ENCODE results near the gene MORC1.
"Not testable (repeated sequence)": the region's sequence is repeated elsewhere in the genome, so short reads cannot be mapped to it uniquely, and the experiment has no call there.

Gene MORC1

DNA sequence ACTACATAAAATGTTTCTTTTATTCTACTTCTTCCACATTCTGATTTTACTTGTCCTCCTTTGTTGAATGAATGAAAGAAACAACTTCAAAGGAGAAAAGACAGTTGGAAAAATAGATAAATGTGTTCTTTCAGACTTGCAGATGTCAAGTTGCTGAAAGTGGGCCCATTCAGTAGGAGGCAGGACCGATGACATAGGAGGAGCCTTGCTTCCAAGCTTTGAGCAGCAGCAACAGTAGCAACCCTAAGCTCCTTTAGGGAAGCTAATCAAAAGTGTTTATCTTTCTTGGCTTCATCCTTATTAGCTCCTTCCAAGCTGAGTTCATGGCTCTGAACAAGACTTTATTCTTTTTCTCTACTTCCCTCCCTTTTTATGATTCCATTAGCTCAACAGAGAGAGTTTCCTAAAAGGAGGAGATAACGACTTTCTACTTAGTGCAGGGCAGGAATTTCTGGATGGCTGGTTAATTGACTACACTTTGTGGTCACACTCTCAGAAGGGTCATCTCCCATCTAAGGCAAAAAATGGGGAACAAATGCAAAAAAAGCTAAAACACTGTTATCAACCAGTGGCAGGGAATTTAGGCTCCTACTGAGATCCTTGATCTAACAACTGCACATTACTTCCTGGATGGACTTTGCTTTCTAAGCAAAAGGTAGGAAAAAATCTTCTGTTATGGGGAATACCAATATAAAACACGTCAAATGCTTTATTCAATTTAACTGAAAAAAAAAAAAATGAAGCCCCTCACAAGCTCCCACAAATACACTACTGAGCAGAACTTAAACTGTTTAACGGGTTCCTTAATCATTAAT lies 4.8 kb downstream of the MORC1 start:
- no peaks in the 10 kb centered on the region for H3K9me3 ChIP-seq (ENCODE audit: control insufficient read depth, insufficient read depth, low read depth, low read length)
- no peak overlapping the region for H3K27ac ChIP-seq (ENCODE audit: low read depth, low read length)
- H3K27me3 ChIP-seq (ENCODE audit: control insufficient read depth, insufficient read depth, low read length) = no peaks in the 10 kb centered on the region
- no peaks in the 10 kb centered on the region for H3K36me3 ChIP-seq (ENCODE audit: control insufficient read depth, insufficient read depth, low read length)
- H3K9ac ChIP-seq (ENCODE audit: low read length) = no peak overlapping the region
- no peak overlapping the region for H3K4me3 ChIP-seq (ENCODE audit: low read depth, low read length)
- H3K4me1 ChIP-seq (ENCODE audit: control insufficient read depth, insufficient read depth, low read length) = no peaks in the 10 kb centered on the region

DNA sequence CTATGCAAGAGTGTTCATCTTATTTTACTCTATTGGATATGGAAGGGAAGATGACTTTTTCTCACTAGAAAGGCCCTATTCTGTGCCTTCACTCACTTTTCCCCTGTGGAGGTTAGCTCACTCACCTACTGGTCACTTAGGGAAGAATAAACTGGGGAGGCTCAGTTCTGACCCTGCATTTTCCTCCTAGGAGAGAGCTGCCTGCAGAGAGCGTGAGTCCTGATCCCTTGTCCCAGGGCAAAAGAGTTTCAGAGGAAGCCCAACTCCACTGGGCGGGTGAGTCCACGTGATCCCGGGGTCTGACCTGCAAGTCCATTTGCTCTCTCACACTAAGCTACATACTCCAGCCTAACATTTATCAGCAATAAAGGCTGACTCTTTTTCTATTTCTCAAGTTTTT lies 8.4 kb downstream of the MORC1 start:
- Histone ChIP-seq H3K36me3 (ENCODE audit: control insufficient read depth, insufficient read depth, low read length) (no peaks in the 10 kb centered on the region), H3K27ac (ENCODE audit: low read depth, low read length) (no peak overlapping the region), H3K4me1 (ENCODE audit: control insufficient read depth, insufficient read depth, low read length) (no peaks in the 10 kb centered on the region), H3K9me3 (ENCODE audit: control insufficient read depth, insufficient read depth, low read depth, low read length) (no peaks in the 10 kb centered on the region), H3K4me3 (ENCODE audit: low read depth, low read length) (no peak overlapping the region), H3K27me3 (ENCODE audit: control insufficient read depth, insufficient read depth, low read length) (no peaks in the 10 kb centered on the region), H3K9ac (ENCODE audit: low read length) (no peak overlapping the region)

DNA sequence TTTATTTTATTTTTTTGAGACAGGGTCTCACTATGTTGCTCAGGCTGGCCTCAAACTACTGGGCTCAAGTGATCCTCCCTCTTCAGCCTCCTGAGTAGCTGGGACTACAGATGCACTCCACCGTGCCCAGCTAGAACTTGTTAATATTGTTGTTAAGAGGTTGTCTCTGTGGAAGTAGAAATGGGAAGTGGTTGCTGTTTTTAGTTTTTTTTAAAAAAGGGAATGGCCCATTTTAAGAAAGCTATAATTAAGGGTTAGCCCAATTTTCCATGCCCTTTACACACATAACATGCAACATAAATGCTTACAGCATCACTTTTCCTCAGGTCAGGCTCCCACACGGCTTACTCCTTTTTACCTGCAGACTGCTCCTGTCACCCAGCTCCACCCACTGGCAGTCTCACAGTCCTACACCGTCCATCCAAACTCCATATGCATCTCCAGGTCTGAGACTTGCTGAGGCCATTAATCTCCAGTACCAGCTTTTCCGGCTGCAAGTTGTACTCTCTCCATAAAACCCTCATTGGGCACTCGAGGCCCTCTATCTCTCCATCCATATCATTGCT lies 19.8 kb downstream of the MORC1 start:
- Histone ChIP-seq H3K9ac (ENCODE audit: low read length) (no peak overlapping the region), H3K4me3 (ENCODE audit: low read depth, low read length) (no peak overlapping the region), H3K36me3 (ENCODE audit: control insufficient read depth, insufficient read depth, low read length) (no peaks in the 10 kb centered on the region), H3K27ac (ENCODE audit: low read depth, low read length) (no peak overlapping the region), H3K9me3 (ENCODE audit: control insufficient read depth, insufficient read depth, low read depth, low read length) (no peaks in the 10 kb centered on the region), H3K4me1 (ENCODE audit: control insufficient read depth, insufficient read depth, low read length) (peaks cover 3% of the 10 kb centered on the region; the same call in 1 of the 2 replicates), H3K27me3 (ENCODE audit: control insufficient read depth, insufficient read depth, low read length) (no peaks in the 10 kb centered on the region)

DNA sequence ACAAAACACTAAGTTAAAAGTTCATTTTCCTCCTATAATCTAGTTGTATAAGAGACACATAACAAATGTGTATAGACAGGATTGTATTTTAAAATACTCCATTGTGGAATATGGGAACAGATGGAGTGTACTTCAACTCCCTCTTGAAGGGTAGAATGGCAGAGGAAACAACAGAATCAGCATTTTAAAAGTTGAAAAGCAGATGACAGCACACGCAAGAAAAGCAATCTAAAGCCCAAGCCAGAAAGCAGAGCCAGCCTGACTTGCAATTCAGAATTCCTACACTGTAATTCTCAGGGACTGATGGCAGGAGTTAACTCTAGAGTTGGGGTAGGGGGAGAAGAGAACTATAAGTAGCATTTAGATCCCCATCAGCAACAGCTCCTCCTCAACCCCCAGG lies 22.8 kb downstream of the MORC1 start:
- no peak overlapping the region for H3K9ac ChIP-seq (ENCODE audit: low read length)
- H3K4me1 ChIP-seq (ENCODE audit: control insufficient read depth, insufficient read depth, low read length) = no peaks in the 10 kb centered on the region
- no peak overlapping the region for H3K4me3 ChIP-seq (ENCODE audit: low read depth, low read length)
- no peaks in the 10 kb centered on the region for H3K9me3 ChIP-seq (ENCODE audit: control insufficient read depth, insufficient read depth, low read depth, low read length)
- no peaks in the 10 kb centered on the region for H3K36me3 ChIP-seq (ENCODE audit: control insufficient read depth, insufficient read depth, low read length)
- H3K27ac ChIP-seq (ENCODE audit: low read depth, low read length) = no peak overlapping the region
- H3K27me3 ChIP-seq (ENCODE audit: control insufficient read depth, insufficient read depth, low read length) = no peaks in the 10 kb centered on the region

DNA sequence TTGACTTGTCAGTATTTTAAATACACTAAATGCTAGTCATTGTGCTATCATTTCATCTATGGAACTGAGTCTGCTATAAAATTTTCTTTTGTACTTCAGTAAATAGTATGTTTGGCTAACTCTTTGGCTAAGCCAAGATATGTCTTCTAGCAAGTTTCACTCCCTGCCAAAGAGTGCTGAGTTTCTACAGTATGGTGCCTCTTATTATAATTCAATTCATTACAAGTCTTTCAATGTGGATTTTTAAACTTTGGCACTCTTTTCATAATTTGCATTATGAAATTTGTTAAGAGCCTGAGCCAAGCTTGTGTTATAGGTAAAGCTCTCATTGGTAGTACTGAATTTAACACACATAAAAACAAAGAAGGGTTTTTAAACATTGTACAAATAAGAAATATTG lies 24.4 kb downstream of the MORC1 start:
- Histone ChIP-seq H3K36me3 (ENCODE audit: control insufficient read depth, insufficient read depth, low read length) (no peaks in the 10 kb centered on the region), H3K9me3 (ENCODE audit: control insufficient read depth, insufficient read depth, low read depth, low read length) (no peaks in the 10 kb centered on the region), H3K9ac (ENCODE audit: low read length) (no peak overlapping the region), H3K27me3 (ENCODE audit: control insufficient read depth, insufficient read depth, low read length) (no peaks in the 10 kb centered on the region), H3K4me3 (ENCODE audit: low read depth, low read length) (no peak overlapping the region), H3K27ac (ENCODE audit: low read depth, low read length) (no peak overlapping the region), H3K4me1 (ENCODE audit: control insufficient read depth, insufficient read depth, low read length) (no peaks in the 10 kb centered on the region)

DNA sequence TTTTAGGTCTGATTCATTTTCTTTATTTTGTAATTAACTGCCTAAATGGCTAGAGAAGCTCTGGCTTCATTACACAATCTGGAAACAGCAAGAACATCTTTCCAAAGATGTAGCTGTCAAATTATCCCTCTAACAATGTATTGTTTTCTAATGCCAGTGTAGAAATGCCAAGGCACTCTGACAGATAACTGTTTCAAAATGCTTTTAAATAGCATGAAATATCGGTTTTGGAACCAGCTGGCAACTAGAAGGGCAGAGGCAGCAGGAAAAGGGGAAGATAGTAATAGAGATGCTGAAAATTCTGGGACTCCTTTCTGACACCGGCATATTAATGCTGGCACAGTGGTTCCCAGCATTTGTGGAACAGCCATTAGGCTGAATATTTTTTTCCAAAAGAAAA lies 26.1 kb downstream of the MORC1 start:
- Histone ChIP-seq H3K27ac (ENCODE audit: low read depth, low read length) (no peak overlapping the region), H3K9ac (ENCODE audit: low read length) (no peak overlapping the region), H3K4me1 (ENCODE audit: control insufficient read depth, insufficient read depth, low read length) (no peaks in the 10 kb centered on the region), H3K27me3 (ENCODE audit: control insufficient read depth, insufficient read depth, low read length) (no peaks in the 10 kb centered on the region), H3K9me3 (ENCODE audit: control insufficient read depth, insufficient read depth, low read depth, low read length) (no peaks in the 10 kb centered on the region), H3K36me3 (ENCODE audit: control insufficient read depth, insufficient read depth, low read length) (no peaks in the 10 kb centered on the region), H3K4me3 (ENCODE audit: low read depth, low read length) (no peak overlapping the region)

DNA sequence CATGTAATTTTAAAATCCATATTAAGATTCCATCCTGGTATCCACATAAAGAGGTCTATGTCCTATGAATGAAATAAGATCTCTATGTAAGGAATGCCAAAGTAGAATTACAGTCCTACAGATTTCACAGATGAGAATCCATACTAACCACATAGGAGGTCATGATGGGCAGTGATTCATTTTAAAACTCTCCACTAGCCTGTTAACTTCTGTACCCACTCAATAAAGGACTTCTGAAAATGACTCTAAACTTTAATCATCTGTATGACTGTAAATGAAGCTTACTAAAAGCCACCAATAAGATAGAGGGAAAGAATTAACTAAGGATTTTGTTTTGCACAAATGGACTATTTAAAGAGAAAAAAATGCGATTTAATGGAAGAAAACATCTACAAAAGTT lies 28.7 kb downstream of the MORC1 start:
- Histone ChIP-seq H3K4me1 (ENCODE audit: control insufficient read depth, insufficient read depth, low read length) (no peaks in the 10 kb centered on the region), H3K9ac (ENCODE audit: low read length) (no peak overlapping the region), H3K9me3 (ENCODE audit: control insufficient read depth, insufficient read depth, low read depth, low read length) (no peaks in the 10 kb centered on the region), H3K4me3 (ENCODE audit: low read depth, low read length) (no peak overlapping the region), H3K36me3 (ENCODE audit: control insufficient read depth, insufficient read depth, low read length) (no peaks in the 10 kb centered on the region), H3K27me3 (ENCODE audit: control insufficient read depth, insufficient read depth, low read length) (no peaks in the 10 kb centered on the region), H3K27ac (ENCODE audit: low read depth, low read length) (no peak overlapping the region)

DNA sequence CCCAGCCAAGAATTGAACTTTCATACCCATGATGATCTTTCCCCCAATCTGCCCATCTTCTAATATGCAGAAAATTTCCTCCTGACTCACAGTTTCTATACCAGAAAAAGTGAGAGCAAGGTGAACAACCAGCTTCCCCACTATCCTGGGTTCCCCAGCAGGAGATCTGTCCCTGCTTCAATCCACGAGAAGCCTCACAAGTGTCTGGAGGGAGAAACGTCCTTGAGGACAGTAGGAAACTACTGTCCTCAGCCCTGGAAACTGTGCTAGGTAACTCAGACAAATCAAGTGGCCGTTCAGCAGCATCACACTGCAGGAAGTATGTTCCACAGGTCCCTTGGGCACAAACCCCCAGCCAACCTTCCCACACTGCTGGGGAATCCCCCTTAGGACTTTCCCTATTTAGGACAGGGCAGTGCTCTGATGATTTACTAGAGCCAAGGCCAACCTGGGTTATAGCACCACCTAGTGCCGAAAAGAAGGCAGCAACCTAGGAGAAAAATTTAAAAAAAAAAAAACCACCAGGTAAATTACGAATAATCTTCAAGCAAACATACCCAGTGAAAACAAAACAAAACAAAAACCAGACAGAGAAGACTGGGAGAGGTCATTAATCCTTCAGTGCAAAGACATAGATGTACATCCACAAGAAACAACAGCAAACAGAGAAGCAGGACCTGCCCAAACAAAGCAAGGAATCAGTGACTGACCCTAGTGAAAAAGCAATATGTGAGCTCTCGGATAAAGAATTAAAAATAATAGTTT lies 36.0 kb downstream of the MORC1 start:
- Histone ChIP-seq H3K9me3 (ENCODE audit: control insufficient read depth, insufficient read depth, low read depth, low read length) (no peaks in the 10 kb centered on the region), H3K27ac (ENCODE audit: low read depth, low read length) (no peak overlapping the region), H3K27me3 (ENCODE audit: control insufficient read depth, insufficient read depth, low read length) (no peaks in the 10 kb centered on the region), H3K4me3 (ENCODE audit: low read depth, low read length) (no peak overlapping the region), H3K4me1 (ENCODE audit: control insufficient read depth, insufficient read depth, low read length) (no peaks in the 10 kb centered on the region), H3K9ac (ENCODE audit: low read length) (no peak overlapping the region), H3K36me3 (ENCODE audit: control insufficient read depth, insufficient read depth, low read length) (no peaks in the 10 kb centered on the region)

DNA sequence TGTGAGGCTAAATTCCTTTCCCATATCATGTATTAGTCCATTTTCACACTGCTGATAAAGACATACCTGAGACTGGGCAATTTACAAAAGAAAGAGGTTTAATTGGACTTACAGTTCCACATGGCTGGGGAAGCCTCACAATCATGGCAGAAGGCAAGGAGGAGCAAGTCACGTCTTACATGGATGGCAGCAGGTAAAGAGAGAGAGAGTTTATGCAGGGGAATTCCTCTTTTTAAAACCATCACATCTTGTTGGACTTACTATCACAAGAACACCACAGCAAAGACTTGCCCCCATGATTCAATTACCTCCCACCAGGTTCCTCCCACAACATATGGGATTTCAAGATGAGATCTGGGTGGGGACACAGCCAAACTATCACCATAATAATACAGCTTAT lies 37.8 kb downstream of the MORC1 start:
- not testable (repeated sequence) for H3K4me1 ChIP-seq (ENCODE audit: control insufficient read depth, insufficient read depth, low read length); H3K27me3 ChIP-seq (ENCODE audit: control insufficient read depth, insufficient read depth, low read length); H3K27ac ChIP-seq (ENCODE audit: low read depth, low read length); H3K36me3 ChIP-seq (ENCODE audit: control insufficient read depth, insufficient read depth, low read length); H3K9ac ChIP-seq (ENCODE audit: low read length); H3K9me3 ChIP-seq (ENCODE audit: control insufficient read depth, insufficient read depth, low read depth, low read length); H3K4me3 ChIP-seq (ENCODE audit: low read depth, low read length)

DNA sequence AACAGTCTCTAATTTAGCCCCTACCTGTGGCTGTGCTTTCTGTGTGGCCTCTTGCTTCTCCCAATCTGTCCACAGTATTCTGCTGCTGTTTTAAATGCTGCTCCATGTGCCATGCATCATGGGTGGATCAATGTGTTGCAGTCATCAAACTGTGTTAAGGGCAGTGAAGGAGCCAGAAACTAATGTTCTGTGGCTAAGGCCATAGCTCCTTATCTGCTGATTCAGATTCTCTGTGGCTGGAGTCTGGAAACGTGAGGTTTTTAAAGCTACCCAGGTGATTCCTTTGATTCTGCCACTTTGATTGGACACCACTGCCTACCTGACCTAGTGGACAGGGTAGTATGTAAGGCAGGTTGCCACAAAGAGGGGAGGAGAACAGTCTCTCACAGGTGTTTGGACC lies 44.8 kb downstream of the MORC1 start:
- H3K4me3 ChIP-seq (ENCODE audit: low read depth, low read length) = no peak overlapping the region
- no peaks in the 10 kb centered on the region for H3K9me3 ChIP-seq (ENCODE audit: control insufficient read depth, insufficient read depth, low read depth, low read length)
- no peak overlapping the region for H3K9ac ChIP-seq (ENCODE audit: low read length)
- no peaks in the 10 kb centered on the region for H3K4me1 ChIP-seq (ENCODE audit: control insufficient read depth, insufficient read depth, low read length)
- H3K36me3 ChIP-seq (ENCODE audit: control insufficient read depth, insufficient read depth, low read length) = no peaks in the 10 kb centered on the region
- H3K27ac ChIP-seq (ENCODE audit: low read depth, low read length) = no peak overlapping the region
- H3K27me3 ChIP-seq (ENCODE audit: control insufficient read depth, insufficient read depth, low read length) = no peaks in the 10 kb centered on the region

DNA sequence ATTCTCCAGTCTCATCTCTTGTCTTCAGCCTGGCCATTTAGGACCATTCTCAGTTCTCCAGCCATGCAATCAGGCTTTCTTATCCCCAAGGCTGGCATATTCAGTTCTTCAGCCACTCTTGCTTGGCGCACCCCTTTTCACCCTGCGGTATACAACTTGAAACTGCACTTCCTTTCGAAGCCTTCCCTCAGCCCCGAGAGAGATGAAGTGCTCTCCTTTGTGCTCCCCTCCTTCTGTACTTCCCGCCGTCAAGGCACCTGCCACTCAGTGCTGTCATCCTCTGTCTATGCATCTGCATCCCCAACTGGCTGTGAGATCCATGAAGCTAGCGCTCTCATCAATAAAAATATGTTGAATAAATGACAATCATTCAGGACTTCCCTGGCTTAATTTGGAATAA lies 45.7 kb downstream of the MORC1 start:
- Histone ChIP-seq H3K36me3 (ENCODE audit: control insufficient read depth, insufficient read depth, low read length) (no peaks in the 10 kb centered on the region), H3K9me3 (ENCODE audit: control insufficient read depth, insufficient read depth, low read depth, low read length) (no peaks in the 10 kb centered on the region), H3K27me3 (ENCODE audit: control insufficient read depth, insufficient read depth, low read length) (no peaks in the 10 kb centered on the region), H3K4me1 (ENCODE audit: control insufficient read depth, insufficient read depth, low read length) (no peaks in the 10 kb centered on the region), H3K4me3 (ENCODE audit: low read depth, low read length) (no peak overlapping the region), H3K27ac (ENCODE audit: low read depth, low read length) (no peak overlapping the region), H3K9ac (ENCODE audit: low read length) (no peak overlapping the region)
